Measurements from ENCODE around the gene PTHLH.

The PTHLH gene

DNA sequence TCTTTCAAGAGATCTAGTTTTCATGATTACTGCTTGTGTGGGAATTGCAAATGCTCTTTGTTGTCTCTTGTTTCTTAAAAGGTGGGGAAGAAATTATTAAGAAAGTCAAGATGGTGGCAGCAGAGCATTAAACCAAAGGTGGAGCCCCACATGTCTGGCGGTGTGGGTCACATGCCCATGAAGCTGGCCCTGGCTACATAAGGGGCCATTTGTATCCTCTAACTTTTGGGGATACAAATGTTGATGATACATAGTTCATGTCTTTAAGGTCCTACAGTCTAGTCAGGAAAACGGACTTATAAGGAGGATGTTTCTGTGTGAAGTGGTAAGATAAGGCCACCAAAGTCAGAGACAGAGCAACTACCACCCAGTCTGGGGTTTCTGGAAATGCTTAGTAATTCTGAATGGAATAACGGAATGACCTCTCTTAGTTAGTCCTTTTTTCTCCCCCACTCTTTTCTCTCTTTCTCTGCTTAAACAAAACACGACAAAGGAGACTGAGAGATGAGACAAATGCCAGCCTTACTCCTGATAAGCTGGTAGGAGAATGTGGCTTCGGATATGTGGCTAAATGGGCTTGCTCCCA is 39.9 kb upstream of the PTHLH start:
- Histone ChIP-seq H3K9me3 (ENCODE audit: insufficient read depth, low read length) (no peaks in the 10 kb centered on the region), H3K9me2 (replicated peaks; ENCODE audit: insufficient read depth, low read length) (no peaks in the 10 kb centered on the region), H3F3A (ENCODE audit: insufficient read depth) (no peaks in the 10 kb centered on the region), H3K4me2 (ENCODE audit: low read depth, low read length, poor library complexity, severe bottlenecking) (no peak overlapping the region), H4K20me1 (ENCODE audit: low read depth, low read length) (no peaks in the 10 kb centered on the region), H2AFZ (ENCODE audit: low read depth, low read length, severe bottlenecking) (no peak overlapping the region), H3K27ac (ENCODE audit: low read depth, low read length) (no peak overlapping the region), H3K36me3 (ENCODE audit: low read length) (peaks cover 3% of the 10 kb centered on the region; the same call in 1 of the 2 replicates), H3K4me3 (ENCODE audit: insufficient read depth, low read length, poor library complexity, severe bottlenecking) (no peak overlapping the region), H3K79me2 (ENCODE audit: insufficient read depth, low read length) (no peaks in the 10 kb centered on the region), H3K27me3 (ENCODE audit: low read length) (no peaks in the 10 kb centered on the region), H3K9ac (ENCODE audit: low read length) (no peak overlapping the region)
- TF ChIP-seq EZH2phosphoT487 (conservative IDR thresholded peaks at IDR 0.05; ENCODE audit: low read length): no peak
- TF ChIP-seq CTCF (IDR thresholded peaks at IDR 0.05; ENCODE audit: insufficient read depth, low read length, poor library complexity, severe bottlenecking): no peak

DNA sequence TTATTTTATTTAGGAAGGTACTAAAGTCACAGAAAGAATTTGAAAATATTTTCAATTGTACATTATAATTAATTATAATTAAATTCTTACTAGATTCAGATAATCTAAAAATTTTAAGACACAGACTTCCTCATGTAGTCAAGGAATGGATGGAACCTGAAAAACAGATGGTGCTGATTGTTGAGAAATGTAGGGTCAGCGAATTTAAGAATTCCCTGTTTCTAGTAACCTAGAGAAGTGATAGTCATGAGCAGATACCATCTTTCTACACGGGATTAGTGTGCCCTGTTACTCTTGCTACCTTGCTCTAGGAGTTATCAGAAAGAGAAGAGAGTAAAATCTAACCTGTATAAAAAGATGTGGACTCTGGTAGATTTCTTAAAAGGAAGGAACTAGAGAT is 37.5 kb upstream of the PTHLH start:
- Histone ChIP-seq H3K27me3 (ENCODE audit: low read length) (no peaks in the 10 kb centered on the region), H3K27ac (ENCODE audit: low read depth, low read length) (no peak overlapping the region), H3K9me2 (replicated peaks; ENCODE audit: insufficient read depth, low read length) (no peaks in the 10 kb centered on the region), H3K9me3 (ENCODE audit: insufficient read depth, low read length) (no peaks in the 10 kb centered on the region), H3K36me3 (ENCODE audit: low read length) (peaks cover 3% of the 10 kb centered on the region; the same call in 1 of the 2 replicates), H4K20me1 (ENCODE audit: low read depth, low read length) (no peaks in the 10 kb centered on the region), H3K4me2 (ENCODE audit: low read depth, low read length, poor library complexity, severe bottlenecking) (no peak overlapping the region), H3K4me3 (ENCODE audit: insufficient read depth, low read length, poor library complexity, severe bottlenecking) (no peak overlapping the region), H3F3A (ENCODE audit: insufficient read depth) (no peaks in the 10 kb centered on the region), H2AFZ (ENCODE audit: low read depth, low read length, severe bottlenecking) (no peak overlapping the region), H3K79me2 (ENCODE audit: insufficient read depth, low read length) (no peaks in the 10 kb centered on the region), H3K9ac (ENCODE audit: low read length) (no peak overlapping the region)
- no peak for TF ChIP-seq CTCF (IDR thresholded peaks at IDR 0.05; ENCODE audit: insufficient read depth, low read length, poor library complexity, severe bottlenecking)
- TF ChIP-seq EZH2phosphoT487 (conservative IDR thresholded peaks at IDR 0.05; ENCODE audit: low read length): no peak

DNA sequence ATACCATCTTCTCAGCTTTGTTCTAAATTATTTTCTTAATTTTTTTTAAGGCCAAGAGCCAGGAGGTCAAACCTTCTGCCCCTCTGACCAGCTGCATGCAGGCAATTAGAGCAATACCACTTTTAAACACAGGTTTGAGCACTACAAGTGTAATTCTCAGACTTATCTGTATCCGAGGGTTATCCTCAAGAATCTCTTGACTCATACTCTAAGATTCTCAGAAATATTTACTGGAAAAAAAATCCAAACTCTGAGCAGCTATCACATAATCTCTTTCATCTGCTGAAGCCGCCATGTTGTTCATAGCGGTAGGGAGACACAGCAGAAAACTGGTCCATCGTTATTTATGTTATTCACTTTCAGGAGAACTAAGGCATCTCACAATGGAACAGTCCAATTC is 27.4 kb upstream of the PTHLH start:
- Histone ChIP-seq H3K9me3 (ENCODE audit: insufficient read depth, low read length) (no peaks in the 10 kb centered on the region), H3F3A (ENCODE audit: insufficient read depth) (no peaks in the 10 kb centered on the region), H3K4me3 (ENCODE audit: insufficient read depth, low read length, poor library complexity, severe bottlenecking) (no peak overlapping the region), H3K9ac (ENCODE audit: low read length) (no peak overlapping the region), H3K4me2 (ENCODE audit: low read depth, low read length, poor library complexity, severe bottlenecking) (no peak overlapping the region), H3K79me2 (ENCODE audit: insufficient read depth, low read length) (no peaks in the 10 kb centered on the region), H3K27ac (ENCODE audit: low read depth, low read length) (no peak overlapping the region), H2AFZ (ENCODE audit: low read depth, low read length, severe bottlenecking) (no peak overlapping the region), H3K27me3 (ENCODE audit: low read length) (no peaks in the 10 kb centered on the region), H3K9me2 (replicated peaks; ENCODE audit: insufficient read depth, low read length) (no peaks in the 10 kb centered on the region), H4K20me1 (ENCODE audit: low read depth, low read length) (no peaks in the 10 kb centered on the region), H3K36me3 (ENCODE audit: low read length) (no peaks in the 10 kb centered on the region)
- TF ChIP-seq CTCF (IDR thresholded peaks at IDR 0.05; ENCODE audit: insufficient read depth, low read length, poor library complexity, severe bottlenecking) (no peak), EZH2phosphoT487 (conservative IDR thresholded peaks at IDR 0.05; ENCODE audit: low read length) (no peak)
